ENCODE results near the gene SUPT6H. TPM values are rescaled to one million over a fixed set of nuclear protein-coding genes. Genes with fewer than 3 reads are reported as not detected.
A peak's percentile ranks its signal among the peaks of the same experiment; 100 is the strongest.
"Not testable (repeated sequence)": the region's sequence is repeated elsewhere in the genome, so short reads cannot be mapped to it uniquely, and the experiment has no call there.

The SUPT6H gene
- total RNA-seq, 4 donors from 2014 or later = 56.4 to 101 (median 66.6) TPM

GRCh38 chr17:28723159-28723835 lies 61.3 kb downstream of the SUPT6H start:
- WGBS, 2 donors = 47 to 59% methylated on average over 6 of the region's 6 CpGs
- TF ChIP-seq POLR2A (IDR thresholded peaks at IDR 0.05) = no peak
- TF ChIP-seq CTCF (IDR thresholded peaks at IDR 0.05) = no peak
- TF ChIP-seq EP300 (IDR thresholded peaks at IDR 0.05) = no peak
- no peak overlapping the region for H3K27ac ChIP-seq
- H3K9me3 ChIP-seq = no peaks in the 10 kb centered on the region
- no peak for DNase-seq (ENCODE audit: low spot score in 2 of 2)
- peaks cover 0 to 74% (median 48%) of the 10 kb centered on the region in 4 donors for H3K4me1 ChIP-seq
- H3K4me3 ChIP-seq = no peak overlapping the region
- H3K36me3 ChIP-seq = peaks cover 6 to 41% (median 19%) of the 10 kb centered on the region in 3 donors
- no peaks in the 10 kb centered on the region for H3K27me3 ChIP-seq

- Histone ChIP-seq H3K36me3 (peaks cover 6 to 41% (median 19%) of the 10 kb centered on the region in 3 donors), H3K4me1 (peaks cover 0 to 68% (median 42%) of the 10 kb centered on the region in 4 donors)
- not testable (repeated sequence) for H3K27me3 ChIP-seq; H3K27ac ChIP-seq; H3K9me3 ChIP-seq; H3K4me3 ChIP-seq; DNase-seq (ENCODE audit: low spot score in 2 of 2)
- 63 to 64% methylated on average over 4 of the region's 4 CpGs for WGBS, 2 donors
Observed at GRCh38 chr17:28723836-28724499, 62.0 kb downstream of the SUPT6H start.

GRCh38 chr17:28724500-28725165 lies 62.6 kb downstream of the SUPT6H start:
- 73 to 74% methylated on average over 10 of the region's 10 CpGs for WGBS, 2 donors
- H3K27me3 ChIP-seq = no peaks in the 10 kb centered on the region
- H3K4me3 ChIP-seq = no peak overlapping the region
- H3K27ac ChIP-seq = peak overlapping the region in 3 of 4 donors; percentile 88 to 100 (median 97)
- no peaks in the 10 kb centered on the region for H3K9me3 ChIP-seq
- no peak for DNase-seq (ENCODE audit: low spot score in 2 of 2)
- peaks cover 6 to 41% (median 19%) of the 10 kb centered on the region in 3 donors for H3K36me3 ChIP-seq
- TF ChIP-seq POLR2A (IDR thresholded peaks at IDR 0.05) (no peak), CTCF (IDR thresholded peaks at IDR 0.05) (no peak), EP300 (IDR thresholded peaks at IDR 0.05) (no peak)
- peaks cover 0 to 71% (median 40%) of the 10 kb centered on the region in 4 donors for H3K4me1 ChIP-seq

- Histone ChIP-seq H3K4me1 (peaks cover 0 to 73% (median 41%) of the 10 kb centered on the region in 4 donors), H3K9me3 (no peaks in the 10 kb centered on the region), H3K27me3 (no peaks in the 10 kb centered on the region), H3K4me3 (peak overlapping the region; percentile 41 to 85 (median 68)), H3K27ac (peak overlapping the region in 3 of 4 donors; percentile 88 to 100 (median 97)), H3K36me3 (peaks cover 6 to 41% (median 19%) of the 10 kb centered on the region in 3 donors)
- TF ChIP-seq CTCF (IDR thresholded peaks at IDR 0.05) = no peak
- TF ChIP-seq EP300 (IDR thresholded peaks at IDR 0.05) = peak in 1 of 2 donors; percentile 28
- no peak for DNase-seq (ENCODE audit: low spot score in 2 of 2)
- WGBS, 2 donors = 23 to 30% methylated on average over 20 of the region's 20 CpGs
Observed at GRCh38 chr17:28725166-28725659, 63.2 kb downstream of the SUPT6H start.

- H3K36me3 ChIP-seq = peaks cover 6 to 41% (median 19%) of the 10 kb centered on the region in 3 donors
- TF ChIP-seq EP300 (IDR thresholded peaks at IDR 0.05) = no peak
- no peak for TF ChIP-seq POLR2A (IDR thresholded peaks at IDR 0.05)
- TF ChIP-seq CTCF (IDR thresholded peaks at IDR 0.05) = no peak
- peak overlapping the region; percentile 10 to 100 (median 92) for H3K27ac ChIP-seq
- no peaks in the 10 kb centered on the region for H3K9me3 ChIP-seq
- DNase-seq (ENCODE audit: low spot score in 2 of 2) = no peak
- no peaks in the 10 kb centered on the region for H3K27me3 ChIP-seq
- H3K4me3 ChIP-seq = peak overlapping the region; percentile 41 to 85 (median 68)
- H3K4me1 ChIP-seq = peaks cover 0 to 68% (median 38%) of the 10 kb centered on the region in 4 donors
- WGBS, 2 donors = 0 to 1% methylated on average over 2 to 21 of the region's 45 CpGs
Observed at GRCh38 chr17:28725660-28726225, 63.7 kb downstream of the SUPT6H start.
